Panc1 (cell line): ENCODE data around the gene ELMO1.

Source experiments
- CTCF ChIP-seq: fragments of 450-650 bp; IDR thresholded peaks from 2 replicates; pipeline ENCODE4 v1.5.1; 2017; ENCODE audit warnings: mild to moderate bottlenecking
- POLR2AphosphoS5 ChIP-seq: IDR thresholded peaks from 2 replicates; pipeline ENCODE4 v1.6.1; 2012; ENCODE audit warnings: mild to moderate bottlenecking, low read depth, low read length, moderate library complexity
- SIN3A ChIP-seq: IDR thresholded peaks from 2 replicates; pipeline ENCODE4 v1.6.1; 2012; ENCODE audit warnings: low read depth, mild to moderate bottlenecking, low read length, moderate library complexity, borderline replicate concordance; ENCODE audit not compliant: insufficient read depth
- TCF7L2 ChIP-seq: IDR thresholded peaks from 2 replicates; pipeline ENCODE4 v1.6.1; 2011; ENCODE audit warnings: mild to moderate bottlenecking, low read depth, low read length, inconsistent platforms

DNA sequence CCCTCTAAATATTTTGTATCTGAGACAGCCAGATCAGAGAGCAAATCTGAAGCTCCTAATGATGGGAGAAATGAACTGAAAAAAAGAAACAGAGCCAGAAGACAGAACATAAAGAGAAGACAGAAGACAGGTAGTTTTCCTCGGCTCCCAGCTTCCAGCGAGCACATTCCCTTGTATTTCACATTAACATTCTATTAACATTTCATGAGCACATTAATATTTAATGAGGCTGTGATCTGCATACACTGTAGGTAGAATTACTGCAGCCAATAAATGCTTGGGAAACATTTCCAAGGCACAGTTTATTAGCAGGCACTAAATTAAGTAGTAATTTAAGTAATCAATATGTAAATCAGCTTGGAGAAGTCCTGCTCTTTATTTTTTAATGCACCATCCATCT lies 349.9 kb downstream of the ELMO1 start:
- no peak for TF ChIP-seq POLR2AphosphoS5
- TF ChIP-seq CTCF = no peak
- no peak for TF ChIP-seq TCF7L2
- no peak for TF ChIP-seq SIN3A
